HG03469 (cell line): Measurements from ENCODE around the gene SYVN1.
"Not testable (repeated sequence)": the region's sequence is repeated elsewhere in the genome, so short reads cannot be mapped to it uniquely, and the experiment has no call there.

Source experiments
- ATAC-seq: cut with Tn5 transposase; IDR thresholded peaks from one replicate; pipeline ENCODE4 v1.9.1; 2021; ENCODE audit warnings: mild to moderate bottlenecking, moderate library complexity, moderate number of reproducible peaks; ENCODE audit not compliant: unreplicated experiment

Gene SYVN1

GRCh38 chr11:65134240-65134951 lies at the start of gene SYVN1:
TSS of gene SYVN1 (minus strand) at chr11:65134519. CDS start at chr11:65133601, 918 bp downstream.
- ATAC-seq = peak; percentile 32

- no peak for ATAC-seq
Observed at GRCh38 chr11:65183201-65183891, 49.0 kb upstream of the SYVN1 start.

- no peak for ATAC-seq
Observed at GRCh38 chr11:65182258-65183170, 48.2 kb upstream of the SYVN1 start.

GRCh38 chr11:65181569-65182257 lies 47.4 kb upstream of the SYVN1 start, which contains the start of gene CAPN1:
TSS of gene CAPN1 (plus strand) at chr11:65181928. CDS start at chr11:65182702, 774 bp downstream.
- no peak for ATAC-seq

GRCh38 chr11:65180877-65181568 lies 46.7 kb upstream of the SYVN1 start:
- ATAC-seq = no peak

- not testable (repeated sequence) for ATAC-seq
Observed at GRCh38 chr11:65174571-65175010, 40.3 kb upstream of the SYVN1 start.

GRCh38 chr11:65172600-65172999 lies 38.3 kb upstream of the SYVN1 start:
- ATAC-seq = no peak

GRCh38 chr11:65170058-65170534 lies 35.8 kb upstream of the SYVN1 start, which contains the start of gene SPDYC:
TSS of gene SPDYC (plus strand) at chr11:65170233. CDS start at chr11:65171358, 1,125 bp downstream.
- ATAC-seq = no peak

GRCh38 chr11:65169164-65169641 lies 34.9 kb upstream of the SYVN1 start:
- no peak for ATAC-seq

GRCh38 chr11:65167656-65168055 lies 33.3 kb upstream of the SYVN1 start:
- ATAC-seq = no peak

GRCh38 chr11:65166893-65167292 lies 32.6 kb upstream of the SYVN1 start:
- no peak for ATAC-seq

GRCh38 chr11:65165410-65166317 lies 31.3 kb upstream of the SYVN1 start:
- no peak for ATAC-seq

- ATAC-seq = no peak
Observed at GRCh38 chr11:65163684-65164083, 29.4 kb upstream of the SYVN1 start.

GRCh38 chr11:65160643-65161042 lies 26.3 kb upstream of the SYVN1 start:
- no peak for ATAC-seq

GRCh38 chr11:65159012-65159411 lies 24.7 kb upstream of the SYVN1 start:
- ATAC-seq = no peak

- ATAC-seq = no peak
Observed at GRCh38 chr11:65157336-65157735, 23.0 kb upstream of the SYVN1 start.

GRCh38 chr11:65156926-65157325 lies 22.6 kb upstream of the SYVN1 start:
- no peak for ATAC-seq

- no peak for ATAC-seq
Observed at GRCh38 chr11:65156256-65156655, 21.9 kb upstream of the SYVN1 start.
